ENCODE measurements around the gene RFX7. TPM values are rescaled to one million over a fixed set of nuclear protein-coding genes. Genes with fewer than 3 reads are reported as not detected.

Gene RFX7
- total and polyA plus RNA-seq, 2 of the 8 experiments (the other 6 are each of a cell fraction or from before 2014, with no cell fraction given), result 10.4 to 40.9 TPM

DNA sequence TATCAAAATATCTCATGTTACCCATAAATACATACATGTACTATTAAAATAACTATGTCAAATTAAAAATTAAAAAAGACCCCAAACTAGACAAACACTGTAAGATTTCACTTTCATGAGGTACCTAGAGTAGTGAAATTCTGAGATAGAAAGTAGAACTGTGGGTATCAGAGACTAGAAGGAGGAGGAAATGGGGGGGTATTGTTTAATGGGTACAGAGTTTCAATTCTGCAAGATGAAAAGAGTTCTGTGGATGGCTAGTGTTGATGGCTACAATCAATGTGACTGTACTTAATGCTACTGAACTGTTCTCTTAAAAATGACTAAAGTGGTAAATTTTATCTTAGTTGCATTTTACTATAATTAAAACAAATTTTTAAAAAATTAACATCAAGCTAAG lies 36.6 kb downstream of the RFX7 start:
- Histone ChIP-seq H3K79me2 (ENCODE audit: control insufficient read depth in 1 of 2, insufficient read depth in 2 of 2, low read length in 2 of 2) (peaks cover 11 to 100% of the 10 kb centered on the region in 2 experiments; a peak in 3 of 4 replicates), H4K8ac (ENCODE audit: extremely low read depth, insufficient read depth, low read length) (no peak overlapping the region), H4K5ac (ENCODE audit: insufficient read length, low read depth, low read length) (no peak overlapping the region), H2BK15ac (ENCODE audit: low read length) (no peak overlapping the region), H4K20me1 (replicated peaks in 1 of 2; ENCODE audit: control insufficient read depth in 1 of 2, insufficient read depth in 2 of 2, low read length in 2 of 2) (peaks cover 0 to 6% of the 10 kb centered on the region in 2 experiments), H2BK20ac (ENCODE audit: low read length) (no peak overlapping the region), H3K4me3 (ENCODE audit: extremely low read depth in 1 of 4, insufficient read depth in 2 of 4, low read depth in 3 of 4, low read length in 4 of 4) (no peak overlapping the region), H3K56ac (replicated peaks; ENCODE audit: insufficient read length, low read depth, low read length) (no peak overlapping the region), H3K36me3 (ENCODE audit: control insufficient read depth in 2 of 4, insufficient read depth in 4 of 4, low read length in 3 of 4) (no peaks in the 10 kb centered on the region), H2BK5ac (ENCODE audit: low read depth, low read length) (no peak overlapping the region), H3K4me2 (ENCODE audit: insufficient read depth in 1 of 2, low read depth in 2 of 2, low read length in 2 of 2) (no peak overlapping the region), H2AFZ (ENCODE audit: low read length) (no peak overlapping the region), H2BK120ac (replicated peaks; ENCODE audit: low read depth, low read length) (no peak overlapping the region), H3K9ac (replicated peaks in 1 of 4; ENCODE audit: extremely low read depth in 1 of 4, low read depth in 3 of 4, low read length in 3 of 4) (no peak overlapping the region), H3K79me1 (ENCODE audit: low read depth, low read length) (peaks cover 4% of the 10 kb centered on the region; the same call in 1 of the 2 replicates), H2BK12ac (ENCODE audit: low read depth, low read length) (no peak overlapping the region), H3K18ac (ENCODE audit: extremely low read depth, low read length) (no peak overlapping the region), H3K4me1 (replicated peaks in 1 of 4; ENCODE audit: control insufficient read depth in 3 of 4, insufficient read depth in 4 of 4, low read length in 3 of 4) (peaks cover 0 to 11% (median 4%) of the 10 kb centered on the region in 4 experiments; a peak in 4 of 7 replicates), H3K23ac (ENCODE audit: insufficient read length) (no peak overlapping the region), H3K27ac (ENCODE audit: low read depth, low read length) (no peak overlapping the region), H2AK5ac (ENCODE audit: low read depth, low read length) (no peak overlapping the region), H3K23me2 (ENCODE audit: low read depth, low read length) (no peaks in the 10 kb centered on the region), H3K9me3 (ENCODE audit: insufficient read depth in 2 of 2, low read depth in 1 of 2, low read length in 1 of 2) (no peaks in the 10 kb centered on the region), H3K4ac (replicated peaks; ENCODE audit: insufficient read length, low read depth, low read length) (no peak overlapping the region), H3K27me3 (replicated peaks in 1 of 4; ENCODE audit: control insufficient read depth in 3 of 4, extremely low read depth in 1 of 4, insufficient read depth in 3 of 4, low read length in 3 of 4) (no peaks in the 10 kb centered on the region), H4K91ac (replicated peaks; ENCODE audit: insufficient read length, low read length) (no peak overlapping the region), H3K14ac (ENCODE audit: insufficient read length) (no peak overlapping the region)
- ChIA-PET POLR2A (ENCODE audit: partially characterized antibody) (no interaction called here), CTCF (ENCODE audit: partially characterized antibody) (no interaction called here)
- no peak for DNase-seq (ENCODE audit: low read depth in 1 of 2, low spot score in 2 of 2)
- no peak for FAIRE-seq
- TF ChIP-seq BACH1 (IDR thresholded peaks at IDR 0.05; ENCODE audit: low read length) (no peak), CEBPB (IDR thresholded peaks at IDR 0.05; ENCODE audit: low read depth, low read length) (no peak), TCF12 (IDR thresholded peaks at IDR 0.05; ENCODE audit: low read depth, low read length) (no peak), EGR1 (IDR thresholded peaks at IDR 0.05; ENCODE audit: borderline replicate concordance, low read depth, low read length) (no peak), SAP30 (IDR thresholded peaks at IDR 0.05; ENCODE audit: insufficient read depth, insufficient replicate concordance, low read length) (no peak)

All from H1 (cell line).